OCI-LY7 (cell line): ENCODE data around the gene QKI. TPM values are rescaled to one million over a fixed set of nuclear protein-coding genes. Genes with fewer than 3 reads are reported as not detected.

Experiments
- BruUV-seq: library from RNA; stranded (reverse); fragments of 400-500 nt; replicated peaks from 2 replicates; lab custom pipeline; 2021; lab: Mats Ljungman, UMichigan
- CTCF ChIA-PET: fragments of 300-600 bp; sonication (Branson Sonifier 250); formaldehyde crosslinking; loops from one replicate; lab custom pipeline; 2022; ENCODE audit warnings: antibody characterized with exemption; ENCODE audit not compliant: unreplicated experiment; lab: Charles Lee
- POLR2A ChIA-PET: fragments of 300-600 bp; sonication (Branson Sonifier 250); formaldehyde crosslinking; loops from one replicate; lab custom pipeline; 2022; ENCODE audit warnings: antibody characterized with exemption; lab: Charles Lee
- DNase-seq: peaks from one replicate; pipeline ENCODE4 v3.0.0-alpha.2; 2015; ENCODE audit warnings: low spot score
- H2AFZ ChIP-seq: fragments of 200-600 bp; sonication (generic), shearing (Covaris generic); 2 replicates; pipeline ENCODE4 v1.6.1; 2014; ENCODE audit warnings: mild to moderate bottlenecking, antibody characterized with exemption, low read length, moderate library complexity
- H3K27ac ChIP-seq: fragments of 200-600 bp; sonication (generic); 2 replicates; pipeline ENCODE4 v1.5.1; 2014; ENCODE audit warnings: mixed run types, low read depth, mild to moderate bottlenecking, moderate library complexity, low read length, inconsistent platforms; ENCODE audit not compliant: poor library complexity, severe bottlenecking
- H3K36me3 ChIP-seq: fragments of 200-600 bp; sonication (generic); 2 replicates; pipeline ENCODE4 v1.6.1; 2014; ENCODE audit warnings: mild to moderate bottlenecking, antibody characterized with exemption, low read length, moderate library complexity, mixed read lengths; ENCODE audit not compliant: insufficient read depth
- H3K4me1 ChIP-seq: fragments of 200-600 bp; sonication (generic); 2 replicates; pipeline ENCODE4 v1.5.1; 2014; ENCODE audit warnings: mild to moderate bottlenecking, low read length; ENCODE audit not compliant: insufficient read depth, poor library complexity, severe bottlenecking
- H3K4me2 ChIP-seq: fragments of 200-600 bp; sonication (generic); 2 replicates; pipeline ENCODE4 v1.6.1; 2014; ENCODE audit warnings: mild to moderate bottlenecking, low read length
- H3K4me3 ChIP-seq: fragments of 200-600 bp; sonication (generic); 2 replicates; pipeline ENCODE4 v1.5.1; 2014; ENCODE audit warnings: mild to moderate bottlenecking, low read depth, low read length; ENCODE audit not compliant: poor library complexity, severe bottlenecking
- H3K79me2 ChIP-seq: fragments of 200-600 bp; sonication (generic); 2 replicates; pipeline ENCODE4 v1.6.1; 2016; ENCODE audit warnings: low read depth, mild to moderate bottlenecking, low read length, moderate library complexity, mixed read lengths; ENCODE audit not compliant: insufficient read depth
- H3K9me2 ChIP-seq: fragments of 200-600 bp; sonication (generic); 2 replicates; pipeline ENCODE4 v1.6.1; 2016; ENCODE audit warnings: mild to moderate bottlenecking, low read length, mixed read lengths; ENCODE audit not compliant: insufficient read depth
- H3K9me3 ChIP-seq: fragments of 200-600 bp; sonication (generic); 2 replicates; pipeline ENCODE4 v1.6.1; 2014; ENCODE audit warnings: mild to moderate bottlenecking, mixed run types, low read length, mixed read lengths
- H4K20me1 ChIP-seq: fragments of 200-600 bp; sonication (generic); 2 replicates; pipeline ENCODE4 v1.6.1; 2014; ENCODE audit warnings: mild to moderate bottlenecking, antibody characterized with exemption, low read length, moderate library complexity, mixed read lengths; ENCODE audit not compliant: insufficient read depth
- EZH2phosphoT487 ChIP-seq: fragments of 200-600 bp; sonication (generic); IDR thresholded peaks from 2 replicates; pipeline ENCODE4 v1.6.1; 2018; ENCODE audit warnings: low read depth, borderline replicate concordance, mild to moderate bottlenecking, mixed run types, antibody characterized with exemption, low read length, moderate library complexity, mixed read lengths
- intact Hi-C: fragments of 100-400 bp; cut with micrococcal nuclease; formaldehyde crosslinking; loops from one replicate; pipeline ENCODE4 v1.10.0; 2022; ENCODE audit not compliant: unreplicated experiment
- total RNA-seq, 2 experiments: library from RNA; depleted of rRNA in 1 of 2; stranded (reverse); fragments of >200 nt in 1 of 2; shearing (Covaris generic) in 1 of 2; gene quantifications; 2 replicates each; pipeline ENCODE4 v1.2.3, GENCODE V29; 2014 to 2022
- TF ChIP-seq, protein P1 (sequence below): fragments of 200-600 bp; sonication (generic); conservative IDR thresholded peaks from 2 replicates; pipeline ENCODE4 v1.5.1; 2014; ENCODE audit warnings: mild to moderate bottlenecking, antibody characterized with exemption, low read length, moderate library complexity, mixed read lengths

QKI gene
- total RNA-seq, 2 experiments from 2014 or later, result 55.4 to 74.5 TPM

GRCh38 chr6:163459007-163459406 is 44.5 kb downstream of the QKI start:
- TF ChIP-seq EZH2phosphoT487, result no peak
- TF ChIP-seq, protein P1, sequence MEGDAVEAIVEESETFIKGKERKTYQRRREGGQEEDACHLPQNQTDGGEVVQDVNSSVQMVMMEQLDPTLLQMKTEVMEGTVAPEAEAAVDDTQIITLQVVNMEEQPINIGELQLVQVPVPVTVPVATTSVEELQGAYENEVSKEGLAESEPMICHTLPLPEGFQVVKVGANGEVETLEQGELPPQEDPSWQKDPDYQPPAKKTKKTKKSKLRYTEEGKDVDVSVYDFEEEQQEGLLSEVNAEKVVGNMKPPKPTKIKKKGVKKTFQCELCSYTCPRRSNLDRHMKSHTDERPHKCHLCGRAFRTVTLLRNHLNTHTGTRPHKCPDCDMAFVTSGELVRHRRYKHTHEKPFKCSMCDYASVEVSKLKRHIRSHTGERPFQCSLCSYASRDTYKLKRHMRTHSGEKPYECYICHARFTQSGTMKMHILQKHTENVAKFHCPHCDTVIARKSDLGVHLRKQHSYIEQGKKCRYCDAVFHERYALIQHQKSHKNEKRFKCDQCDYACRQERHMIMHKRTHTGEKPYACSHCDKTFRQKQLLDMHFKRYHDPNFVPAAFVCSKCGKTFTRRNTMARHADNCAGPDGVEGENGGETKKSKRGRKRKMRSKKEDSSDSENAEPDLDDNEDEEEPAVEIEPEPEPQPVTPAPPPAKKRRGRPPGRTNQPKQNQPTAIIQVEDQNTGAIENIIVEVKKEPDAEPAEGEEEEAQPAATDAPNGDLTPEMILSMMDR, result no peak
- H3K36me3 ChIP-seq, result peaks cover 8% of the 10 kb centered on the region; the same call in 1 of the 2 replicates
- POLR2A ChIA-PET, result no interaction called here
- H3K9me3 ChIP-seq, result no peaks in the 10 kb centered on the region
- intact Hi-C loops, result no loop called here
- H3K9me2 ChIP-seq, result no peaks in the 10 kb centered on the region
- H3K79me2 ChIP-seq, result peaks cover 7% of the 10 kb centered on the region; the same call in 1 of the 2 replicates
- no peak overlapping the region for H3K4me2 ChIP-seq
- peaks cover 3% of the 10 kb centered on the region; the same call in 1 of the 2 replicates for H4K20me1 ChIP-seq
- H2AFZ ChIP-seq, result no peak overlapping the region
- H3K27ac ChIP-seq, result no peak overlapping the region
- CTCF ChIA-PET, result no interaction called here
- no peak for DNase-seq
- no TSS peak for BruUV-seq
- H3K4me3 ChIP-seq, result no peak overlapping the region
- no peaks in the 10 kb centered on the region for H3K4me1 ChIP-seq

GRCh38 chr6:163459536-163459935 is 45.0 kb downstream of the QKI start:
- BruUV-seq, result no TSS peak
- peaks cover 8% of the 10 kb centered on the region; the same call in 1 of the 2 replicates for H3K36me3 ChIP-seq
- DNase-seq, result no peak
- H2AFZ ChIP-seq, result no peak overlapping the region
- H4K20me1 ChIP-seq, result peaks cover under 1% of the 10 kb centered on the region; the same call in 1 of the 2 replicates
- H3K9me2 ChIP-seq, result no peaks in the 10 kb centered on the region
- H3K4me2 ChIP-seq, result no peak overlapping the region
- no peak overlapping the region for H3K27ac ChIP-seq
- H3K4me1 ChIP-seq, result no peaks in the 10 kb centered on the region
- H3K9me3 ChIP-seq, result no peaks in the 10 kb centered on the region
- TF ChIP-seq, protein P1, result no peak
- no peak for TF ChIP-seq EZH2phosphoT487
- peaks cover 4% of the 10 kb centered on the region; the same call in 1 of the 2 replicates for H3K79me2 ChIP-seq
- intact Hi-C loops, result no loop called here
- no peak overlapping the region for H3K4me3 ChIP-seq
- ChIA-PET POLR2A (no interaction called here), CTCF (no interaction called here)

DNA sequence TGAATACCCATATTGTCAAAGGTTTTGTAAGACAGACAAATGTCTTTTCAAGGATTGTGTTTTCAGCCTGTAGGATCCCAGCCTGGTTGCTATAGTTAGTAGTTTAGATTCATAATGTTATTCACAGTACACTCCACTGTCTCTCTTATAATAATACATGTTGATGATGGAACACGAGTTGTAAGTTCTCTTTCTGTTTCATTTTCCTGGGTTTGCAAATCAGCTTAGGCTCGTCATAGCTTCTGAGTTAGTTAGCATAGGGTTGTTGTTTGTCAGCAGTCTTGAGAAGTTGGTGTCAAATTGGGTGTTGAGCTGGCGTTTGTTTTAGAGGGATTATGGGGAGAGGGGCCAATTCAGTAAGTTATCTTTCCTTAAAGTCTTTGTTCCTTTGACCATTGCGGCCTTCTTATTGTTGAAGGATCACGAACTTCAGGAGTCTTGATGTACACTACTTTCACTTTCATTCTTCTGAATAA is 45.8 kb downstream of the QKI start:
- Histone ChIP-seq H3K9me3 (no peaks in the 10 kb centered on the region), H2AFZ (no peak overlapping the region), H3K4me1 (no peaks in the 10 kb centered on the region), H3K4me3 (no peak overlapping the region), H3K79me2 (peaks cover 4% of the 10 kb centered on the region; the same call in 1 of the 2 replicates), H3K36me3 (peaks cover 8% of the 10 kb centered on the region; the same call in 1 of the 2 replicates), H3K4me2 (no peak overlapping the region), H4K20me1 (no peaks in the 10 kb centered on the region), H3K9me2 (no peaks in the 10 kb centered on the region), H3K27ac (no peak overlapping the region)
- no peak for TF ChIP-seq EZH2phosphoT487
- TF ChIP-seq, protein P1, result no peak
- no peak for DNase-seq
- intact Hi-C loops, result no loop called here
- ChIA-PET CTCF (no interaction called here), POLR2A (interaction anchor here (0.6 to 1.0 kb wide), 2 partner anchors 11 to 16 kb away, joined by 3 read pairs; no protein-coding TSS in a partner anchor)
- no TSS peak for BruUV-seq
